ENCODE data around the gene CD86. TPM values are rescaled to one million over a fixed set of nuclear protein-coding genes. Genes with fewer than 3 reads are reported as not detected.

Gene CD86
- polyA plus RNA-seq, 2 of the 4 experiments (the other 2 are of a cell fraction) = 0.12 TPM; not detected in 1

GRCh38 chr3:122101646-122102045, 46.5 kb downstream of the CD86 start (continued):
- TF ChIP-seq, protein P1, sequence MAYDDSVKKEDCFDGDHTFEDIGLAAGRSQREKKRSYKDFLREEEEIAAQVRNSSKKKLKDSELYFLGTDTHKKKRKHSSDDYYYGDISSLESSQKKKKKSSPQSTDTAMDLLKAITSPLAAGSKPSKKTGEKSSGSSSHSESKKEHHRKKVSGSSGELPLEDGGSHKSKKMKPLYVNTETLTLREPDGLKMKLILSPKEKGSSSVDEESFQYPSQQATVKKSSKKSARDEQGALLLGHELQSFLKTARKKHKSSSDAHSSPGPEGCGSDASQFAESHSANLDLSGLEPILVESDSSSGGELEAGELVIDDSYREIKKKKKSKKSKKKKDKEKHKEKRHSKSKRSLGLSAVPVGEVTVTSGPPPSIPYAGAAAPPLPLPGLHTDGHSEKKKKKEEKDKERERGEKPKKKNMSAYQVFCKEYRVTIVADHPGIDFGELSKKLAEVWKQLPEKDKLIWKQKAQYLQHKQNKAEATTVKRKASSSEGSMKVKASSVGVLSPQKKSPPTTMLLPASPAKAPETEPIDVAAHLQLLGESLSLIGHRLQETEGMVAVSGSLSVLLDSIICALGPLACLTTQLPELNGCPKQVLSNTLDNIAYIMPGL (CRISPR knock-in tag; IDR thresholded peaks at IDR 0.05; ENCODE audit: borderline replicate concordance) = no peak

DNA sequence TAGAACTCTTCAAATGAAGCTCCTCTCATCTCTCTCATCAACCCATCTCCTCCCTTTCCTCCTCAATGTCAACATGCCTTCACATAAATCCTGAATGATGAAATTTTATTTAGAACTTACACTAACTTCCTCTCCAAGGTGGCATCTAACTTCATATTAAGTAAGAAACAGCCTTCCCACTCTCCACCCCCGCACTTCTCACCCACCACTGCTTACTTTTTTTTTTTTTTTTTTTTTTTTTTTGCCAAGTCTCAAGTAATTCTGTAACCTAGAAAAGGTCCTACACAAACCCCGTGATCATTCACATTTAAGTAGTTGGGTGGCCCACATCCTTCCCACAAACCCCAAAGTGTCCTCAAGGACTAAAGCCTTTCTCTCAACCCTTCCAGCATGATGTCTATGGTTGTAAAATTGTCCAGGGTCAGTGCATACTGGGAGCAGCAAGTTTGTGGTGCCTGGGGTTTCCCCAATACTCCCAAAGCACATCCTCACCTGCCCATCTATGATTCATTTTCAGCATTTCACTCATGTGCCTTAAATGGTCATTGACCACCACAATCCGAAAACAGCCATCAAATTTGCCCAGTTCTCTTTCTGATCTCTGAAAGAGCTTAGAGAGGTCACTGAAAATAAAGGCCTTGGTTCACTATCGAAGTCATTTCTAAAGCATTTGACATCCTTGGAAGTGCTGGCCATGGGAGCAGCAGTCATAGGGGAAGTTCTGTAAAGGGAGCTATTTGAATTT, 47.2 kb downstream of the CD86 start:
- no peak for DNase-seq (ENCODE audit: low read depth in 1 of 2, low spot score in 1 of 2)
- TF ChIP-seq GATA3 (IDR thresholded peaks at IDR 0.05; ENCODE audit: borderline replicate concordance) (no peak), RFX5 (IDR thresholded peaks at IDR 0.05) (no peak), RNF2 (IDR thresholded peaks at IDR 0.05; ENCODE audit: borderline replicate concordance, low read depth) (no peak), KDM1A (IDR thresholded peaks at IDR 0.05; ENCODE audit: low read depth) (no peak), FOSB (CRISPR knock-in tag; IDR thresholded peaks at IDR 0.05) (no peak), RAD21 (conservative IDR thresholded peaks at IDR 0.05 in 1 of 2, IDR thresholded peaks at IDR 0.05 in 1 of 2) (no peak), FOXS1 (CRISPR knock-in tag; IDR thresholded peaks at IDR 0.05) (no peak), CBX2 (IDR thresholded peaks at IDR 0.05; ENCODE audit: borderline replicate concordance, low read depth) (no peak)
- TF ChIP-seq, protein P2, sequence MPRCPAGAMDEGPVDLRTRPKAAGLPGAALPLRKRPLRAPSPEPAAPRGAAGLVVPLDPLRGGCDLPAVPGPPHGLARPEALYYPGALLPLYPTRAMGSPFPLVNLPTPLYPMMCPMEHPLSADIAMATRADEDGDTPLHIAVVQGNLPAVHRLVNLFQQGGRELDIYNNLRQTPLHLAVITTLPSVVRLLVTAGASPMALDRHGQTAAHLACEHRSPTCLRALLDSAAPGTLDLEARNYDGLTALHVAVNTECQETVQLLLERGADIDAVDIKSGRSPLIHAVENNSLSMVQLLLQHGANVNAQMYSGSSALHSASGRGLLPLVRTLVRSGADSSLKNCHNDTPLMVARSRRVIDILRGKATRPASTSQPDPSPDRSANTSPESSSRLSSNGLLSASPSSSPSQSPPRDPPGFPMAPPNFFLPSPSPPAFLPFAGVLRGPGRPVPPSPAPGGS (IDR thresholded peaks at IDR 0.05) = no peak
- ATAC-seq = no peak
- no peak for FAIRE-seq
- Histone ChIP-seq H3K4me2 (no peak overlapping the region), H3K27ac (no peak overlapping the region), H3K9me3 (no peaks in the 10 kb centered on the region), H3K4me3 (no peak overlapping the region), H3K4me1 (no peaks in the 10 kb centered on the region)
- ChIA-PET POLR2A (no interaction called here), CTCF (interaction anchor here (0.8 to 2.7 kb wide), 14 partner anchors 9 to 928 kb away, joined by 3 to 12 read pairs (median 4); no protein-coding TSS in a partner anchor)
- WGBS (ENCODE audit: missing lambda C conversion rate) = 16% methylated on average over 4 of the region's 4 CpGs

DNA sequence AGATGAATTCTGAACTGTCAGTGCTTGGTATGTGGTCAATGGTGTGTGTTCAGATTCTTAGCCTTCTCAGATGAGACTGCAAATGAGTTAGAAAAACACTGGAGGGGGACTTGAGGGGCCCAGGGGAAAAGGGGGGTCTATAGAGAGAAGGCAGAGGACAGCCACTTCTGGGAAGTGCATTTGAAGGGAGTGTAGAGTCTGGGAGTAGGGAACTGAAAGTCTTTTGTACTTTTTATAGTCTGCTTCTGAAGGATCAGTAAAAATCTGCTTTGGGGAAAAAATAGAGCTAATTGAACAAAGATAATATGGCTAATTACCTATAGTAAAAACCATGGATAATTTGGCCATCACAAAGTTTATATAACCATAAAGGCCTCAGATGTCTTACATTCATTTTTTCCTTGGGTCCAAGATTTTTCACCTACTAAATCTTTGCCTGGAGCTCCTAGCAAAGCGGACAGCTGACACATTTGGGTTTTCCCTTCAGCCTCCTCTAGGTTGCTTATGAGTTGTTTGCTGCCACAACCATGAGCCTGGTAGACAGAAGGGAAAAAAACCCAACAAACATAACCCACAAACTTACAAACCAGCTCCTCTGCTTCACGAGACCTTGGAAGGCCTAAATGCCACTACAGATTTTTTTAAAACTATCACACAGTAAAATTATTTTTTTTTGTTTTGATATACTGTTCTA, 48.8 kb downstream of the CD86 start:
- no peak for DNase-seq (ENCODE audit: low read depth in 1 of 2, low spot score in 1 of 2)
- Histone ChIP-seq H3K9me3 (no peaks in the 10 kb centered on the region), H3K4me1 (no peaks in the 10 kb centered on the region), H3K27ac (no peak overlapping the region), H3K4me2 (no peak overlapping the region), H3K4me3 (no peak overlapping the region)
- no peak for TF ChIP-seq ZSCAN20 (CRISPR knock-in tag; IDR thresholded peaks at IDR 0.05)
- TF ChIP-seq, protein P3, sequence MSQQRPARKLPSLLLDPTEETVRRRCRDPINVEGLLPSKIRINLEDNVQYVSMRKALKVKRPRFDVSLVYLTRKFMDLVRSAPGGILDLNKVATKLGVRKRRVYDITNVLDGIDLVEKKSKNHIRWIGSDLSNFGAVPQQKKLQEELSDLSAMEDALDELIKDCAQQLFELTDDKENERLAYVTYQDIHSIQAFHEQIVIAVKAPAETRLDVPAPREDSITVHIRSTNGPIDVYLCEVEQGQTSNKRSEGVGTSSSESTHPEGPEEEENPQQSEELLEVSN (IDR thresholded peaks at IDR 0.05; ENCODE audit: borderline replicate concordance, low read depth) = no peak
- TF ChIP-seq RNF2 (IDR thresholded peaks at IDR 0.05; ENCODE audit: borderline replicate concordance, low read depth) = no peak
- no peak for TF ChIP-seq FOSL2 (IDR thresholded peaks at IDR 0.05)
- no peak for TF ChIP-seq FOSL2 (CRISPR knock-in tag; IDR thresholded peaks at IDR 0.05)
- ChIA-PET CTCF (interaction anchor here (0.6 to 1.5 kb wide), 3 partner anchors 155 to 588 kb away, joined by 3 to 4 read pairs (median 4); no protein-coding TSS in a partner anchor), POLR2A (no interaction called here)
- no peak for FAIRE-seq
- no peak for ATAC-seq
- WGBS (ENCODE audit: missing lambda C conversion rate) = 21% methylated on average over 2 of the region's 2 CpGs

Measured in A549 (cell line).